Measurements from ENCODE around the gene PPP1R3G.

PPP1R3G gene

DNA sequence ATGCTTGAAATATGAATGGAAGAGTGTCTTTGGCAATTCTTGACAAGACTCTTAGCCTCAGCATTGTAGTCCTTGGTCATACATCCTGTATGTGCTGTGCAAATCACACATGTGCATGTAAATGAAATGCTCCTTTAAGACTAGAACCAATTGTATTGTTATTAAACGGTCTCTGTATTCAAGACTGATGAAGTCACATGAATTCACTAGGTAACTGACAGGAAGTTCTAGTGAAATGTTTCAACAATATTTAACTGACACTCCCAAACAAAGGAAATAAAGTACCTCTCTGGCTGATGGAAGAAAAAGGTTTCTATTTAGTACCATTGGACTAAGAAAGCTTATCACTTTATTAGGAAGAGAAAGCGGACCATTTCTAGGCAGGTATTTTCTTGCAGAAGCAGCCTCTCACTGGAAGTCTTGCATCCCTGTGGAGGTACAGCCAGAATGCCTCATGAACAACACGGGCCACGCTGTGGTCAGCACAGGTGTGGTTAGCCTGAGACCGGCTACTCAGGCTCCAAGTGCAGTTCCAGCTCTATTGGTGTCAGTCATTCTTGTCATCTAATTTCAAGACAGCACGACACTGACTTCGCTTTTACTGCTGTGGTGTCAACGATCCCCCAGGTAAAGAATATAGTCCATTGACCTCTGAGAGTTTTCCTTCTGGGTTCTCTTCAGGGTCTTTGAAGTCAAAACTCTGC lies 17.3 kb downstream of the PPP1R3G start:
- TF ChIP-seq CTCF (IDR thresholded peaks at IDR 0.05; ENCODE audit: low read depth, low read length): no peak
- DNase-seq (ENCODE audit: extremely low read depth, low read depth): no peak

DNA sequence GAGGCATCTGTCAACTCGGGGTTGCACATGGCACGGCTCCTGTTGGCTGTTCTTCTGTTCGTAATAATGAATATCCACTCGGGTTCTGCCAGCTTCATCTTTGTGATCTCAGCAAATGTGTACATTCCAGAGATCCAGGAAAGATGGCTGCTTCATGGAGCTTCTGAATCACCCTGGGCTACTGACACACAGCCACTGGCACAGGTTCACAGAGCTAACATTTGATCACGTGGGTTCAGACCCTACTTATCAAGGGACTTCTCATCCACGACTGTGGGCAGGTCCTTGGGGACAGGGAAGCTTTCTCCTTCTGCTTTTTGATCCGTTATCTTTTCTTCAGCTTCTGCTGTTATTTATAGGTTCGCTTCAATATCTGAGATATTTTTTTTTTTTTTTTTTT lies 18.1 kb downstream of the PPP1R3G start:
- no peak for DNase-seq (ENCODE audit: extremely low read depth, low read depth)
- no peak for TF ChIP-seq CTCF (IDR thresholded peaks at IDR 0.05; ENCODE audit: low read depth, low read length)

DNA sequence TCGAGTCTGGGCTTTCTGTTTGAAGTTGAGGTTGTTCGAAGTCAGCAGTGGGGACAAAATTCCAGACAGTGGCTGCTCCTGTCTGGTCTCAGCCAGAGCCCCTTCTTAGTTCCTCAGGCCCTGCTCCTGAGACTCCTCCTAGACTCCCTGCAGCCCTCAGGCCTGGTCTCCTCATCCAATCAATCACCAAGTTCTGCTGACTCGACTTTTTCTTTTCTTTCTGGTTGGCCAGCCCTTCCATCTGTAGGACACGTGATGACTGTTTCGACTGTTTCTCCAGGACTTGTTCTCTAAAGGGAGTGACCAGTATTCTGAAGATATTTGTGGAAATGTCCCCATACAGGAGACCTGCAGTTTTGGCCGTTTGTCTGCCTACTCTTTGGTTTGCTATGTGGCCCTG lies 19.5 kb downstream of the PPP1R3G start:
- DNase-seq (ENCODE audit: extremely low read depth, low read depth): no peak
- no peak for TF ChIP-seq CTCF (IDR thresholded peaks at IDR 0.05; ENCODE audit: low read depth, low read length)

DNA sequence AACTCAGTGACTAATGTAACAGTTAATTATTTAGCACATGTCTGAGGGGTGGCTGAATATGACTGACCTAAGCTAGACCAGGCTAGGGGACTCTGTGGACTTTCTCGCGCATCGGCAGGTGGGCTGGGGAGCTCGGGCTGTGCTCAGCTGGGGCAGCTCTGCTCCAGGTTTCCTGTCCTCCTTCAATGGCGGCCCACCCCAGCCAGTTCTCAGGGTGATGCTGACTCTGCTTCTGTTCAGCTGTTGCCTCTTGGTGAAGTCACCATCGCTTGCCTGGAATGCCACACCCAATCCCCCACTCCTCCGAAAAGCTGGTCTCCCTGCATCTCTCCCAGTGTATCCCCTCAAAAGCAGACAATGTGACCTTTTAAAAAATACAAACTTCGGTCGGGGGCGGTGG lies 20.0 kb downstream of the PPP1R3G start:
- no peak for DNase-seq (ENCODE audit: extremely low read depth, low read depth)
- TF ChIP-seq CTCF (IDR thresholded peaks at IDR 0.05; ENCODE audit: low read depth, low read length): no peak

DNA sequence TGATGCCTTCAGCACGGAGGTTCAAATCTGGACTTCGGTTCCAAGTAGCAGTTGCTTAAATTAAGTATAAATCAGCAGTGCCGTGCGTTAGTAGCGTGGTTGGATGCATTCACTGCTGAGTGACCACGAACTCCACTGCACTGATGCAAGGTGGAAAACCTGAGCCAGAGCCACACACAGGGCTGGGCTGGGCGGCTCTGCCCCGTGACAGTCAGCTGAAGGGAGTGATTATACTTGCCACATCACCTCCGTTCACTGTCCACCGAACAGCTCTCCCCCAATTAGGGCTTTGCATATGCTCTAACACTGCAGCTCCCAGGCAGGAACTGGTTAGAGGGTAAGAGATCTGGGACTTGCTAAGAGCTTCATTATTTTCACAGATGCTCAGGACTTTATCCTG lies 22.2 kb downstream of the PPP1R3G start:
- no peak for TF ChIP-seq CTCF (IDR thresholded peaks at IDR 0.05; ENCODE audit: low read depth, low read length)
- DNase-seq (ENCODE audit: extremely low read depth, low read depth): no peak

- TF ChIP-seq CTCF (IDR thresholded peaks at IDR 0.05; ENCODE audit: low read depth, low read length): no peak
- no peak for DNase-seq (ENCODE audit: extremely low read depth, low read depth)
Measured at GRCh38 chr6:5108068-5108467, 22.9 kb downstream of the PPP1R3G start.

DNA sequence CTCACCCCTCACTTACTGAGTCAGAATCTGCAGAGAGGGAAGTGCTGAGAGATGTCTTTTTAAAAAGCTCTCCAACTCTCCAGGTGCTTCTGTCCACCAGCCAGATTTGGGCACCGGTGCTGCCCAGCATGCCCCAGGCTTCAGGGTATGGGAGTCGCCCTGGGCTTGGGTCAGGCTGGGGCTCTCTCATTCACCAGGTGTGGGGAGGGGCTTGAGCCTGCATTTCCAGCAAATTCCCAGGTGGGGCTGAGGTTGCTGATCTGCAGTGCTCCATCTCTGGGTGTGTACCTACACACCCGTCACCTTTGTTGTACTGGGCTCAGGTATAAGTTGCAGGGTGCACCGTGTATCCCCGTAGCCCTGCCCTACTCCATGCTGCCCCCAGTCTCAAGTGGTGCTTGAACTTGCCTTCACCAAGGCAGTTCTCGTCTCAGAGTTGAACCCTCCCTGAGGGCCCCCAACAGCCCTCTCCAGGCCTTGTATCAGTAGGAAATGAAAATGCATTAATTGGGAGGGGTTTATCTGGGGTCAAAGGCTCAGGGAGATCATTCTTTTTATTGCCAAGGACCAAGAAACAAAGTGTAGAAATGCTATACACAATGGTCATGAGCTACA lies 23.5 kb downstream of the PPP1R3G start:
- no peak for DNase-seq (ENCODE audit: extremely low read depth, low read depth)
- no peak for TF ChIP-seq CTCF (IDR thresholded peaks at IDR 0.05; ENCODE audit: low read depth, low read length)

All from AG09319 (cell line).